D721Med (cell line): ENCODE results near the gene NBPF3.

Source experiments
- DNase-seq: peaks from one replicate; pipeline ENCODE4 v3.0.0; 2011; ENCODE audit warnings: low spot score; ENCODE audit not compliant: insufficient read length
- FAIRE-seq: peaks from 2 replicates; lab custom pipeline; 2011; peaks lifted over from hg19 to GRCh38; lab: Jason Lieb, UNC
- TF ChIP-seq, protein P1 (sequence below): IDR thresholded peaks from 2 replicates; pipeline ENCODE4 v1.5.1; 2012; ENCODE audit warnings: mild to moderate bottlenecking, control low read depth; ENCODE audit not compliant: insufficient read depth; ENCODE audit errors: missing control alignments

Gene NBPF3

DNA sequence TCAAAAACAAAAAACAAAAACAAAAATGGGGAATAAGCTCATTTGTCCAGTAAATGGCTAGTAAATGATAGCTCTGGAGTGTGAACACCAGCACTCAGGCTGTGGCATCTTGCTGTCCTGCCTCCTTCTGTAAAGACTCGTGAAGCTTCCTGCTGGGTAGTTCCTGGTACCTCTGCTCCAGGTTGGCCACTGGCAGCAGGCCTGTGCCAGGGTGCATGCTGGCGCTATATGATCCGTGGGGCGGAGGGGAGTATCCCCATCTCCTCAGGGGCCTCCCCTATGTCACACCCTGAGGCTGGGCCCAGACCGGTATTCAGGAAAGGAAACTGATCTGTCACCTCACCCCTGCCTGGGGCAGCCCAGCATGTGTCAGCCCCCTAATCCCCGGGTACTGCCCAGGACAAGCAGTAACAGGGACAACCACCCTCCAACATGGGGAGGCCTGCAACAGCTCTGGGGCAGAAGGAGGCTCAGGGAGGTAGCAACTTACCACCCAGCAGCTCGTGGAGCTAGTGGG is 83.4 kb downstream of the NBPF3 start:
- no peak for DNase-seq
- TF ChIP-seq, protein P1, sequence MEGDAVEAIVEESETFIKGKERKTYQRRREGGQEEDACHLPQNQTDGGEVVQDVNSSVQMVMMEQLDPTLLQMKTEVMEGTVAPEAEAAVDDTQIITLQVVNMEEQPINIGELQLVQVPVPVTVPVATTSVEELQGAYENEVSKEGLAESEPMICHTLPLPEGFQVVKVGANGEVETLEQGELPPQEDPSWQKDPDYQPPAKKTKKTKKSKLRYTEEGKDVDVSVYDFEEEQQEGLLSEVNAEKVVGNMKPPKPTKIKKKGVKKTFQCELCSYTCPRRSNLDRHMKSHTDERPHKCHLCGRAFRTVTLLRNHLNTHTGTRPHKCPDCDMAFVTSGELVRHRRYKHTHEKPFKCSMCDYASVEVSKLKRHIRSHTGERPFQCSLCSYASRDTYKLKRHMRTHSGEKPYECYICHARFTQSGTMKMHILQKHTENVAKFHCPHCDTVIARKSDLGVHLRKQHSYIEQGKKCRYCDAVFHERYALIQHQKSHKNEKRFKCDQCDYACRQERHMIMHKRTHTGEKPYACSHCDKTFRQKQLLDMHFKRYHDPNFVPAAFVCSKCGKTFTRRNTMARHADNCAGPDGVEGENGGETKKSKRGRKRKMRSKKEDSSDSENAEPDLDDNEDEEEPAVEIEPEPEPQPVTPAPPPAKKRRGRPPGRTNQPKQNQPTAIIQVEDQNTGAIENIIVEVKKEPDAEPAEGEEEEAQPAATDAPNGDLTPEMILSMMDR = no peak
- FAIRE-seq = no peak

DNA sequence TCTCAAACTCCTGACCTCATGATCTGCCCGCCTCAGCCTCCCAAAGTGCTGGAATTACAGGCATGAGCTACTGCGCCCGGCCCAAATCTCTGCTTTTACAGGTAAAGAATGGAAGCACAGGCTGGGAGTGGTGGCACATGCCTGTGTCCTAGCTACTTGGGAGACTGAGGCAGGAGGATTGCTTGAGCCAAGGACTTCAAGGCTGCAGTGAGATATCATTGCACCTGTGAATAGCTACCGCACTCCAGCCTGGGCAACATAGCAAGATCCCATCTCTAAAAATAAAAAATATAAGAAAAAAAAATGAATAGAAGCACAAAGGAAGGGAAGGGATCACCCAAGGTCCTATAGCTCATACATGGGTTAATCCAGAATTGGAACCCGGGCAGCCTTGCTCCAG is 84.3 kb downstream of the NBPF3 start:
- DNase-seq = no peak
- TF ChIP-seq, protein P1 = no peak
- no peak for FAIRE-seq

DNA sequence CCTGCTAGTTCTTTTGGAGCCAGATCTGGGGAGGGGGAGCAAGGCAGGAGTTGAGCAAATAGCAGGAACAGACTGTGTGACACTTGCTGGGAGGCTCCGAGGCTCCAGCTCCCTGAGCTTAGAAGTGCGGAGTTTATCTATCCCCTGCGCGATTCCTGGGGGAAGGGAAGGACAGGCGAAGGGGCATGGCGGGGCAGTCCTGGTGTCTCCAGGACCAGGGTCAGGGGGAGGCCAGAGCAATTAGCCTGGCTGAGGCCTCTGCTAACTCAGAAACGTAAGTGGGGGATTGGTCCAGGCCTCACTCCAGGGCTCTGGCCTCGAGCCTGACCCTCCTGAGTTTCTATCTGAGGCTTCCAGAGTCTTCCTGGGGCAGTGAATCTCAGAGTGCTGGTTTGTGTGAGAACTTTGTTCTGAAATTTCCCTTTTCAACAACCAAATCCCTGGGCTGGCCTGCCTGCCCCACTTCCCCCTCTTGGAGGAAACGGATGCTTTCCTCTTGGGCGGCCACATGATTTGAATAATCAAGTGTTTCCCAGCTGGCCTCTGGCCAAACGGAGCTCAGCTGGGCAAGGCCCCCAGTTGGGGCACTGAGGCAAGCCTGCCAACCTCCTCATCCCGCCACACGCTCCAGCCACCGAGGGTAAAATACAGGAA is 84.9 kb downstream of the NBPF3 start:
- TF ChIP-seq, protein P1 = no peak
- FAIRE-seq (no peak), DNase-seq (no peak)

DNA sequence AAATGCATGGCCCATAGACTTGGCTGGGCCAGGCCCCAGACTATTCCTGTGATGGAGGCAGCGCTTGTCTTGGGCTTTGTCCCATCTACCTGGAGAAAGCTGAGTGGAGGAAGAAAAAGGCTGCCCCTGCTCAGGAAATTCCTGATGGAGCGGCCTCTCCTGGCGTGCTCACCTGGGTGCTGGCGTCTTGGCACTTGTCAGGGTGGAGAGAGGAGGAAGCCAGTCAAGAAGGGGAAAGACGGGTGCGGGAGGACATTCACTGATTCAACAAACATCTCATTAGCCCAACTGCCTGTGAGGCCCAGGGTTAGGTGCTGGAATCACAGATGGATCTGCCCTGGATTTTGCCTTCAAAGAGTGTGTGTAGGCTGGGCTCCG is 85.4 kb downstream of the NBPF3 start:
- DNase-seq (no peak), FAIRE-seq (no peak)
- TF ChIP-seq, protein P1 = no peak

DNA sequence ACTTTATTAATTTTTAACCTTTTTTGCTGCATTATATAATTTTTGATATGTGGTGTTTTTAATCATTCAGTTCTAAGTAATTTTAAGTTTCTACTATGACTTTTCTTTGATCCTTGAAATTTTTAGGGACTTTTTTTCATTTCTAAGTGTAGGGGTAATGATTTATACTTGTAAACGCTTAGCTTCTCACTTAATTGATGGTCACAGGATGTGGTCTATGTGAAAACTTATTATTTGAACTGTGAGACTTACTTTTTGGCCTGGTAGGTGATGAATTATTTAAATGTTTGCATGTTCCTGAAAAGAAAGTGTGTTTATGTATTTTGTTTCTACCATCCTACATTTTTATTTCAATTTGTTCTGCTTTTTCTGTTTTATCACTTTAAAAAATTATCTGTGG is 86.5 kb downstream of the NBPF3 start:
- FAIRE-seq (no peak), DNase-seq (no peak)
- TF ChIP-seq, protein P1 = no peak

DNA sequence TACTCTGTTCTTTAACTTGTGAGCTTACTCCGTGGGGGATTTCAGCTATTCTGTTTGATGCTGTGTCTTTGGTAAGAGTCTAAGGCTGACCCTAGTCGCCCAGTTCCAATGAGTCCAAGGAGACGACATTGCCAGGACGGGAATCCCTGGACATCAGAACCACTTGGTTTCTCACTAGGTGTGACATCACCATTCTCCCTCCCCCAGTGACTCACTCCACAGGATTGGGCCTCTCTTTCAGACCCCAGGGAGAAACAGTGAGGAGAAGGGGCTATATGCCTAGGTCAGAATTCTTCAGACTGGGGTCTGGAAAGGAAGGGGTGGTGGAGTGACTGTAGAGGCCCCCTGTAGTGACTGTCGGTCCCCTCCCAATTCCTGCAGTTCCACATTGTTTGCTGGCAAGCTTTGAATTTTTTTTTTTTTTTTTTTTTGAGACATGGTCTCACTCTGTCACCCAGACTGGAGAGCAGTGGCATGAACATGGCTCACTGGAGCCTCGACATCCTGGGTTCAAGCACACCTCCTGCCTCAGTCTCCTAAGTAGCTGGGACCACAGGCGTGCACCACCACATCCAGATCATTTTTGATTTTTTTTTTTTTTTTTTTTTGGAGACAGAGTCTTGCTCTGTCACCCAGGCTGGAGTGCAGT is 90.6 kb downstream of the NBPF3 start:
- TF ChIP-seq, protein P1 = no peak
- FAIRE-seq (no peak), DNase-seq (no peak)

DNA sequence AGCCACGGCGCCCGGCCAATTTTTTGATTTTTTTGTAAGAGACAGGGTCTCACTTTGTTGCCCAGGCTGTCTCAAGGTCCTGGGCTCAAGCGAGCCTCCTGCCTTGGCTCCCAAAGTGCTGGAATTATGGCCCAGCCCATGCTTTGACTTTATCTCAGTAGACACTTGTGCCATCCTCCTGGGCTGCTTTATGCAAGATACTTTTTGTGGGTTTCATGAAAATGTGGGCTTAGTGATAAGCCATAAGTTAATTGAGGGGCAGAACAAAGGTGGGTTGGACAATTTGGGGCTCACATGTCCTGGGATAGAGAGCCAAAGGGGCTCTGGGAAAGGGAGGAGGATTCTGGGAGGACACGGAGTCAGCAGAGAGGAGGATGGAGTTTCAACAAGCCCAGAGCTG is 91.3 kb downstream of the NBPF3 start:
- FAIRE-seq (no peak), DNase-seq (no peak)
- TF ChIP-seq, protein P1 = no peak
